Smooth muscle cell (in vitro differentiated cells): ENCODE results near the gene CHD6. TPM values are rescaled to one million over a fixed set of nuclear protein-coding genes. Genes with fewer than 3 reads are reported as not detected.

Experiments
- DNase-seq: peaks from one replicate; lab custom pipeline; 2025; ENCODE audit not compliant: unreplicated experiment; lab: John Stamatoyannopoulos, UW
- H2AFZ ChIP-seq: fragments of 200-600 bp; sonication (generic); 2 replicates; pipeline ENCODE4 v1.6.0; 2016; ENCODE audit warnings: antibody characterized with exemption, low read depth, mild to moderate bottlenecking
- H3F3A ChIP-seq: fragments of 200-600 bp; sonication (generic); 2 replicates; pipeline ENCODE4 v1.6.0; 2017; ENCODE audit warnings: antibody characterized with exemption, low read depth
- H3K27ac ChIP-seq: fragments of 200-600 bp; sonication (generic); 2 replicates; pipeline ENCODE4 v1.5.1; 2016; ENCODE audit warnings: low read depth, mild to moderate bottlenecking
- H3K27me3 ChIP-seq: fragments of 200-600 bp; sonication (generic); 2 replicates; pipeline ENCODE4 v1.6.1; 2016; ENCODE audit warnings: low read depth, mild to moderate bottlenecking
- H3K36me3 ChIP-seq: fragments of 200-600 bp; sonication (generic); 2 replicates; pipeline ENCODE4 v1.5.1; 2016; ENCODE audit warnings: low read depth
- H3K4me1 ChIP-seq: fragments of 200-600 bp; sonication (generic); 2 replicates; pipeline ENCODE4 v1.5.1; 2016; ENCODE audit warnings: low read depth
- H3K4me2 ChIP-seq: fragments of 200-600 bp; sonication (generic); 2 replicates; pipeline ENCODE4 v1.6.0; 2016; ENCODE audit warnings: mild to moderate bottlenecking
- H3K4me3 ChIP-seq: fragments of 200-600 bp; sonication (generic); 2 replicates; pipeline ENCODE4 v1.5.1; 2016; ENCODE audit warnings: mild to moderate bottlenecking
- H3K79me2 ChIP-seq: fragments of 200-600 bp; sonication (generic); 2 replicates; pipeline ENCODE4 v1.6.0; 2016; ENCODE audit warnings: low read depth, mild to moderate bottlenecking
- H3K9ac ChIP-seq: fragments of 200-600 bp; sonication (generic); 2 replicates; pipeline ENCODE4 v1.6.0; 2016; ENCODE audit warnings: low read depth
- H3K9me3 ChIP-seq: fragments of 200-600 bp; sonication (generic); replicated peaks from 2 replicates; pipeline ENCODE4 v1.5.1; 2016; ENCODE audit warnings: low read depth
- H4K20me1 ChIP-seq: fragments of 200-600 bp; sonication (generic); 2 replicates; pipeline ENCODE4 v1.6.0; 2016; ENCODE audit warnings: low read depth
- WGBS: methylation state at CpG from one replicate; pipeline ENCODE4 v1.1.7; 2016; ENCODE audit warnings: low lambda C conversion rate; 5-methylcytosine and 5-hydroxymethylcytosine counted together
- polyA plus RNA-seq: library from polyadenylated mRNA; unstranded; fragments of >200 nt; fragmentation: Nextera tagmentation; extraction: Ambion mirVana; gene quantifications from 2 replicates; pipeline ENCODE4 v1.2.1, GENCODE V29; 2016
- total RNA-seq: library from RNA; depleted of rRNA; stranded (reverse); fragments of >200 nt; gene quantifications from 2 replicates; pipeline ENCODE4 v1.2.3, GENCODE V29; 2014
- TF ChIP-seq, protein P1 (sequence below): fragments of 200-600 bp; sonication (generic); IDR thresholded peaks from 2 replicates; pipeline ENCODE4 v1.5.1; 2017; ENCODE audit warnings: borderline replicate concordance, mild to moderate bottlenecking, antibody characterized with exemption; ENCODE audit not compliant: insufficient read depth, poor library complexity, severe bottlenecking

The CHD6 gene
- total and polyA plus RNA-seq, 2 experiments from 2014 or later, result 41.7 to 47.8 TPM

- H3K4me3 ChIP-seq, result no peak overlapping the region
- DNase-seq, result no peak
- H2AFZ ChIP-seq, result no peak overlapping the region
- no peak overlapping the region for H3K9ac ChIP-seq
- H3F3A ChIP-seq, result peaks cover 3% of the 10 kb centered on the region
- peaks cover 100% of the 10 kb centered on the region for H4K20me1 ChIP-seq
- H3K79me2 ChIP-seq, result peaks cover 85% of the 10 kb centered on the region
- H3K9me3 ChIP-seq, result no peaks in the 10 kb centered on the region
- H3K27me3 ChIP-seq, result no peaks in the 10 kb centered on the region
- 96% methylated on average over 2 of the region's 2 CpGs for WGBS
- H3K36me3 ChIP-seq, result no peaks in the 10 kb centered on the region
- no peak overlapping the region for H3K4me2 ChIP-seq
- H3K27ac ChIP-seq, result no peak overlapping the region
- TF ChIP-seq, protein P1, sequence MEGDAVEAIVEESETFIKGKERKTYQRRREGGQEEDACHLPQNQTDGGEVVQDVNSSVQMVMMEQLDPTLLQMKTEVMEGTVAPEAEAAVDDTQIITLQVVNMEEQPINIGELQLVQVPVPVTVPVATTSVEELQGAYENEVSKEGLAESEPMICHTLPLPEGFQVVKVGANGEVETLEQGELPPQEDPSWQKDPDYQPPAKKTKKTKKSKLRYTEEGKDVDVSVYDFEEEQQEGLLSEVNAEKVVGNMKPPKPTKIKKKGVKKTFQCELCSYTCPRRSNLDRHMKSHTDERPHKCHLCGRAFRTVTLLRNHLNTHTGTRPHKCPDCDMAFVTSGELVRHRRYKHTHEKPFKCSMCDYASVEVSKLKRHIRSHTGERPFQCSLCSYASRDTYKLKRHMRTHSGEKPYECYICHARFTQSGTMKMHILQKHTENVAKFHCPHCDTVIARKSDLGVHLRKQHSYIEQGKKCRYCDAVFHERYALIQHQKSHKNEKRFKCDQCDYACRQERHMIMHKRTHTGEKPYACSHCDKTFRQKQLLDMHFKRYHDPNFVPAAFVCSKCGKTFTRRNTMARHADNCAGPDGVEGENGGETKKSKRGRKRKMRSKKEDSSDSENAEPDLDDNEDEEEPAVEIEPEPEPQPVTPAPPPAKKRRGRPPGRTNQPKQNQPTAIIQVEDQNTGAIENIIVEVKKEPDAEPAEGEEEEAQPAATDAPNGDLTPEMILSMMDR, result no peak
- H3K4me1 ChIP-seq, result no peaks in the 10 kb centered on the region
These were observed 50.6 kb downstream of the CHD6 start for GRCh38 chr20:41567615-41568014.

- Histone ChIP-seq H3K4me2 (no peak overlapping the region), H3K9ac (no peak overlapping the region), H3K36me3 (no peaks in the 10 kb centered on the region), H2AFZ (no peak overlapping the region), H3K4me1 (no peaks in the 10 kb centered on the region), H3K27ac (no peak overlapping the region), H3K79me2 (peaks cover 85% of the 10 kb centered on the region), H3K9me3 (no peaks in the 10 kb centered on the region), H4K20me1 (peaks cover 100% of the 10 kb centered on the region), H3F3A (peaks cover 3% of the 10 kb centered on the region), H3K27me3 (no peaks in the 10 kb centered on the region), H3K4me3 (no peak overlapping the region)
- TF ChIP-seq, protein P1, result no peak
- WGBS, result 96% methylated on average over 3 of the region's 3 CpGs
- DNase-seq, result no peak
These were observed 51.2 kb downstream of the CHD6 start for GRCh38 chr20:41566896-41567527.

DNA sequence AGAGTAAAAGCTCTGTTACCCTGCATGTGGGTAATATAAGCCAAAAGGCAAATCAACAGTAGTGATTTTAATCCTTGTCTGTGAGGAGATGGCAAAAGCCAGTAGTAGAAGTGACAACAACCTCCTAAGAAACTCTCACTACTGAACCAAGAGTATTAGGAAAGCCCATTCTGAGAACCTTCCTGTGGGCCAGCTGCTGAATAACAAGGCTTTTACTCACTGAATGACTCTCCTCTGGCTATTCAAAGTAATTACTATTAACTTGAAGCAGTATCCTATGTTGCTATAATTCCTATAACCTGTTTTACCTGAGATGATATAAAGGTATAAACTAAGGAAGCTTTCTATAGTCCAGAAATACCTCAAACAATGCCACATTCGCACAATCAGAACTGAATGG lies 55.1 kb downstream of the CHD6 start:
- Histone ChIP-seq H3K4me2 (no peak overlapping the region), H3K27ac (no peak overlapping the region), H3K9me3 (no peaks in the 10 kb centered on the region), H2AFZ (no peak overlapping the region), H3K36me3 (no peaks in the 10 kb centered on the region), H3K9ac (no peak overlapping the region), H3K27me3 (no peaks in the 10 kb centered on the region), H4K20me1 (peaks cover 100% of the 10 kb centered on the region), H3K4me1 (no peaks in the 10 kb centered on the region), H3F3A (no peaks in the 10 kb centered on the region), H3K4me3 (no peak overlapping the region), H3K79me2 (peaks cover 89% of the 10 kb centered on the region)
- TF ChIP-seq, protein P1, result no peak
- no peak for DNase-seq
- WGBS, result 94% methylated on average over 1 of the region's 1 CpG

DNA sequence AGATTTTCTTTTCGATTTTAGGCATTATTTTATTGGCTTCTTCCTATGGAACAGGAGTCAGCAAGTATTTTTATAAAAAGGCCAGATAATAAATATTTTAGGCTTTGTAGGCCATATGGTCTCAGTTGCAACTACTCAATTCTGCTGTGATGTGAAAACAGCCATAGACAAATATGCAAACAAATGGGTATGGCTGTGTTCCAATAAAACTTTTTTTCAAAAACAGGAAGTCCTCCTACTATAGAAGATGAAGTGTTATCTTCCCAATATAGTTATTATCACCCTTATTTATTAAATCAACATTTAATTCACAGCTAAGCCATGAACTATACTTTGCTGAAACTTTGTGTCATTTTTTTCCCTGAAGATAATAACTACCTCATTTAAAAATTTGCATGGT lies 57.2 kb downstream of the CHD6 start:
- DNase-seq, result no peak
- Histone ChIP-seq H3K4me3 (no peak overlapping the region), H3K36me3 (no peaks in the 10 kb centered on the region), H3K79me2 (peaks cover 80% of the 10 kb centered on the region), H3K9me3 (no peaks in the 10 kb centered on the region), H3K4me2 (no peak overlapping the region), H3F3A (no peaks in the 10 kb centered on the region), H3K27ac (no peak overlapping the region), H4K20me1 (peaks cover 95% of the 10 kb centered on the region), H3K27me3 (no peaks in the 10 kb centered on the region), H3K9ac (no peak overlapping the region), H3K4me1 (no peaks in the 10 kb centered on the region), H2AFZ (no peak overlapping the region)
- TF ChIP-seq, protein P1, result no peak
- WGBS, result 82% methylated on average over 1 of the region's 1 CpG
